Brain microvascular endothelial cell (primary cell): ENCODE results near the gene SIGLEC12.

Experiments
- DNase-seq: peaks from one replicate; pipeline ENCODE4 v3.0.0-alpha.2; 2020
- H3K27ac ChIP-seq: fragments of 250-450 bp; sonication (Bioruptor Pico); 2 replicates; pipeline ENCODE4 v1.5.1; 2020; ENCODE audit warnings: mild to moderate bottlenecking, moderate library complexity
- H3K27me3 ChIP-seq: fragments of 250-450 bp; sonication (Bioruptor Pico); replicated peaks from 2 replicates; pipeline ENCODE4 v1.5.1; 2020; ENCODE audit warnings: mild to moderate bottlenecking
- H3K36me3 ChIP-seq: fragments of 250-450 bp; sonication (Bioruptor Pico); replicated peaks from 2 replicates; pipeline ENCODE4 v1.5.1; 2020; ENCODE audit warnings: mild to moderate bottlenecking
- H3K4me3 ChIP-seq: 2 replicates; pipeline ENCODE4 v1.5.1; 2011; ENCODE audit warnings: low read depth, mild to moderate bottlenecking, control low read depth, low read length, moderate library complexity
- in situ Hi-C: cut with HindIII; loops from 2 replicates; pipeline ENCODE4 v1.10.0; 2017; ENCODE audit warnings: low sequenced_read_pairs, low pct_ligation_motif_present
- TF ChIP-seq, protein P1 (sequence below): IDR thresholded peaks from 2 replicates; pipeline ENCODE4 v1.5.1; 2011; ENCODE audit warnings: low read depth, mild to moderate bottlenecking, moderate library complexity, low read length, control low read depth, inconsistent platforms; ENCODE audit errors: missing control alignments

The SIGLEC12 gene

GRCh38 chr19:51547397-51548212 is 46.0 kb upstream of the SIGLEC12 start:
- in situ Hi-C loops = no loop called here
- TF ChIP-seq, protein P1, sequence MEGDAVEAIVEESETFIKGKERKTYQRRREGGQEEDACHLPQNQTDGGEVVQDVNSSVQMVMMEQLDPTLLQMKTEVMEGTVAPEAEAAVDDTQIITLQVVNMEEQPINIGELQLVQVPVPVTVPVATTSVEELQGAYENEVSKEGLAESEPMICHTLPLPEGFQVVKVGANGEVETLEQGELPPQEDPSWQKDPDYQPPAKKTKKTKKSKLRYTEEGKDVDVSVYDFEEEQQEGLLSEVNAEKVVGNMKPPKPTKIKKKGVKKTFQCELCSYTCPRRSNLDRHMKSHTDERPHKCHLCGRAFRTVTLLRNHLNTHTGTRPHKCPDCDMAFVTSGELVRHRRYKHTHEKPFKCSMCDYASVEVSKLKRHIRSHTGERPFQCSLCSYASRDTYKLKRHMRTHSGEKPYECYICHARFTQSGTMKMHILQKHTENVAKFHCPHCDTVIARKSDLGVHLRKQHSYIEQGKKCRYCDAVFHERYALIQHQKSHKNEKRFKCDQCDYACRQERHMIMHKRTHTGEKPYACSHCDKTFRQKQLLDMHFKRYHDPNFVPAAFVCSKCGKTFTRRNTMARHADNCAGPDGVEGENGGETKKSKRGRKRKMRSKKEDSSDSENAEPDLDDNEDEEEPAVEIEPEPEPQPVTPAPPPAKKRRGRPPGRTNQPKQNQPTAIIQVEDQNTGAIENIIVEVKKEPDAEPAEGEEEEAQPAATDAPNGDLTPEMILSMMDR = no peak
- Histone ChIP-seq H3K4me3 (no peak overlapping the region), H3K36me3 (no peaks in the 10 kb centered on the region), H3K27ac (peak overlapping the region; percentile 95), H3K27me3 (no peaks in the 10 kb centered on the region)
- peak; percentile 82 for DNase-seq

DNA sequence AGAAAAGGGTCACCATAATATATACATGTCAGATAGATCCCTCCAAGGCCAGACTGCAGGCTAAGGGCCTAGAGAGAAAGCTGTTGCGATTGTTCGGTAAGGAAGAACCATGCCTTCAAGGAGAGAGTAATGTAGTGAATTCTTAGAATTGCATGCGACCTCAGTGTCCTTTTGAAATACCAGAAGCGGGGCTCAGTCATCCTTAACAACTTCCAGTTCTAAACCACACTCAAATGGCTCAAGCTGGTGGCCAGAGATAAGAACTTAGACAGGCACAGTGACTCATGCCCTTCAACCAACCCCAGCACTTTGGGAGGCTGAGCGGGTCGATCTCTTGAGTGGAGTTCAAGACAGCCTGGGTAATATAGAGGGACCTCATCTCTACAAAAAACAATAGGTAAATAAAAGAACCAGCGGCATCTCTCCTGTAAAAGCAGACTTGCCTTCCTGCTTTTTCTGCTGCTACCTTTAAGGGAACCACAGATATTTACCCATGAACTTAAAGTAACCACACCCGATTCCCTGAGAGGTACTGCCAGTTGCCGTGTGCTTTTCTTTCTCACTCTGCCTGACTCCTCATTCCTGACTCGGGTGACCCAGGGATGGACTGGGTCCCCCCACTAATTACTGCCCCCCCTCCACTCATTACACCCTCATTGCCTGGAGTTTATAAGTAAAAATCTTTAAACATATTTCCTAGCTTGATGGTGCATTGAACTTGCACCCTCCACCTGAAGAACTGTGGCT is 45.2 kb upstream of the SIGLEC12 start:
- H3K4me3 ChIP-seq = no peak overlapping the region
- in situ Hi-C loops = no loop called here
- peak overlapping the region; percentile 95 for H3K27ac ChIP-seq
- TF ChIP-seq, protein P1 = no peak
- no peaks in the 10 kb centered on the region for H3K36me3 ChIP-seq
- no peaks in the 10 kb centered on the region for H3K27me3 ChIP-seq
- peak; percentile 90 for DNase-seq

DNA sequence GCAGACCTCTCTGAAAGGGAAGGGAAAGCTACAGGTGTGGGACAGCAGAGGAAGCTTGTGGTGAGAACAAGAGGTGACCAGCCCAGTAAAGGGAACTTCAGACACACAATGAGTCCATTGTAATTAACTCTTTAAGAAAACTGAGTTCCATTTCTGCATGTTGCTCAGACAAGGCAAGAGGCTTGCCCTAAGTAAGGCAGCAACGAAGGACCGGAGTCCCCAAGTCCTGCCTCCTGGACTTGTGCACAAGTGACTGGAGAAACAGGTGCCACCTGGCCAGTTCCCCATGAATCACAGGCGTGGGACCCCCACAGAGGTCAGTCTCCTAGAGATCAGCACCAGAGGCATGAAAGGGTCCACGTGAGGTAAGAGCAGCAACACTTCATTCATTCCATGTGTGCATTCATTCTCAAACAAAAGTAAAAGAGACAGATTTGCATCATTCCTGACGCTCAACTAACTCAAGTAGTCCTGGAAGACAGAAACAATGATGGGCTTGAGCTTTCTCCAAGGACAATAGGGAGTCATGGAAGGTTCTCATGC is 44.6 kb upstream of the SIGLEC12 start:
- in situ Hi-C loops = no loop called here
- peak overlapping the region; percentile 95 for H3K27ac ChIP-seq
- TF ChIP-seq, protein P1 = no peak
- DNase-seq = no peak
- H3K4me3 ChIP-seq = no peak overlapping the region
- no peaks in the 10 kb centered on the region for H3K36me3 ChIP-seq
- H3K27me3 ChIP-seq = no peaks in the 10 kb centered on the region

DNA sequence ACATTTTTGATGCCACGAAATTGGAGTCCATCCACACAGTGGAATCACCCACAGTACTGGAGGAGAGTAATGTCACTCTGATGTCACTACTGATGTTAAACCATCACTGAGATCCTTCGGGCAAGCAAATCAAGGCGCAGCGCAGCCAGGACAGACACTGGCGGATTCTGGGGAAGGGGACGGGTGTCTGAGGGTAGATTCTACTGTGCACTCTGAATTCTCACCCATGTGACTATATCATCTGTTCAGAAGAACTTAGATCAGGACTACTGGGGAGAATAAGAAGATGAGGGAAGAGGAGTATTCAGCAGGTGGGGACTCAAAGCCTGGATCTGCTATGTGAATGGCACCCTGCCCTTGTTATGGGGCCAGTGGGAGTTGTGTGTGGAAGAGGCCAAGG is 42.4 kb upstream of the SIGLEC12 start:
- DNase-seq = no peak
- H3K27me3 ChIP-seq = no peaks in the 10 kb centered on the region
- no peak overlapping the region for H3K27ac ChIP-seq
- no peak overlapping the region for H3K4me3 ChIP-seq
- TF ChIP-seq, protein P1 = no peak
- H3K36me3 ChIP-seq = no peaks in the 10 kb centered on the region
- in situ Hi-C loops = no loop called here

GRCh38 chr19:51542699-51543098 is 41.1 kb upstream of the SIGLEC12 start:
- no peak for DNase-seq
- no peaks in the 10 kb centered on the region for H3K27me3 ChIP-seq
- TF ChIP-seq, protein P1 = no peak
- no peaks in the 10 kb centered on the region for H3K36me3 ChIP-seq
- no peak overlapping the region for H3K27ac ChIP-seq
- no peak overlapping the region for H3K4me3 ChIP-seq
- in situ Hi-C loops = no loop called here
